Stimulated activated CD8-positive, alpha-beta memory T cell treated with anti-CD3 and anti-CD28 coated beads, Interleukin-15, amount 100 ng/mL, for 1 hour (primary cell): ENCODE data around the gene ASNS.
A peak's percentile ranks its signal among the peaks of the same experiment; 100 is the strongest.

Source experiments
- DNase-seq: peaks from one replicate; pipeline ENCODE4 v3.0.0-alpha.2; 2020; ENCODE audit warnings: low read depth

The ASNS gene

GRCh38 chr7:97842772-97843345 lies 29.3 kb downstream of the ASNS start:
- no peak for DNase-seq

GRCh38 chr7:97842006-97842405 lies 30.2 kb downstream of the ASNS start:
- no peak for DNase-seq

- DNase-seq, result peak; percentile 17
These were observed 36.7 kb downstream of the ASNS start for GRCh38 chr7:97835296-97836138.

- DNase-seq, result no peak
These were observed 53.0 kb downstream of the ASNS start for GRCh38 chr7:97819161-97819560.

GRCh38 chr7:97818066-97818663 lies 54.0 kb downstream of the ASNS start:
- no peak for DNase-seq
